HG02981 (cell line): Measurements from ENCODE around the gene IER2.
"Not testable (repeated sequence)": the region's sequence is repeated elsewhere in the genome, so short reads cannot be mapped to it uniquely, and the experiment has no call there.

Source experiments
- ATAC-seq: cut with Tn5 transposase; IDR thresholded peaks from one replicate; pipeline ENCODE4 v1.9.1; 2021; ENCODE audit warnings: mild to moderate bottlenecking, moderate library complexity; ENCODE audit not compliant: unreplicated experiment

Gene IER2

DNA sequence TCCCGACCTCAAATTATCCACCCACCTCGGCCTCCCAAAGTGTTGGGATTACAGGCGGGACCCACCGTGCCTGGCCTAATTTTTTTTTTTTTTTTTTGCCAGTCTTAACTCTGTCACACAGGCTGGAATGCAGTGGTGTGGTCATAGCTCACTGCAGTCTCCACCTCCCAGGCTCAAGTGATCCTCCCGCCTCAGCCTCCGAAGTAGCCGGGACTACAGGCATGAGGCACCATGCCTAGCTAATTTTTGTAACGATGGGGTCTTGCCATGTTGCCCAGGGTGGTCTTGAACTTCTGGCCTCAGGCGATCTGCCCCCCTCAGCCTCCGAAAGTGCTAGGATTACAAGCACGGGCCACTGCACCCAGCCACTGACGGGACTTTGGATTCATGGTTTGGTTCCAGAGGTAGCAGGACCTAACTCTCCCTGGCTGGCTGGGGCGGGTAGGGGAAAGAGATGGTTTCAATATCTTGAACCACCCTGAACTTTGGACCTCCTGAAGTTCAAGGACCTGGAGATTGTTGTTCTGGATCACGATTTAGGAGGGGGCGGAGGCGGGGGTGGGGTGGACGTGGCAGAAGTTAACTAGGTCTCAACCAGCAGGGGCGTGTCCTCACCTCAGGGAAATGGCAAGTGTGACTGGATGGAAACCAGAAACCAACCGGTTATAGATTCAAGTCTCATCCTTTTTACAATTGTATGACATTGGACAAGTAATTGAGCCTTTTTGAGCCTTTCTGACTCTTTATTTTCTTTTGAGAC lies 40.8 kb downstream of the IER2 start:
- ATAC-seq: no peak

DNA sequence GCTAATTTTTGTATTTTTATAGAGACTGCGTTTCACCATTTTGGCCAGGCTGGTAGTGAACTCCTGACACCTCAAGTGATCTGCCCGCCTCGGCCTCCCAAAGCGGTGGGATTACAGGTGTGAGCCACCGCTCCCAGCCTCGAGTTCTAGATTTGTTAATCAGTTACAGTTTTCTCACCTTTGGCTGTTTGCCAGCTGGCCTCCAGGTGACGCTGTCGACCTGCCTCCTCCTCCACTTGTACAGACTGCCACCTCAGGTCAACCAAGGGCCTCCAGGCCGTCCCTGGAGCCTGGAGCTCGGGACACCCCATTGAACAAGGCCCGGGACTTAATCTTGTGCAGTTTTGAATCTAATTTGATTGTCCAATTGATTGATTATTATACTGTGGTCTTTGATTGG lies 45.5 kb downstream of the IER2 start:
- no peak for ATAC-seq

- ATAC-seq: no peak
Measured at GRCh38 chr19:13198634-13199033, 48.4 kb downstream of the IER2 start.

DNA sequence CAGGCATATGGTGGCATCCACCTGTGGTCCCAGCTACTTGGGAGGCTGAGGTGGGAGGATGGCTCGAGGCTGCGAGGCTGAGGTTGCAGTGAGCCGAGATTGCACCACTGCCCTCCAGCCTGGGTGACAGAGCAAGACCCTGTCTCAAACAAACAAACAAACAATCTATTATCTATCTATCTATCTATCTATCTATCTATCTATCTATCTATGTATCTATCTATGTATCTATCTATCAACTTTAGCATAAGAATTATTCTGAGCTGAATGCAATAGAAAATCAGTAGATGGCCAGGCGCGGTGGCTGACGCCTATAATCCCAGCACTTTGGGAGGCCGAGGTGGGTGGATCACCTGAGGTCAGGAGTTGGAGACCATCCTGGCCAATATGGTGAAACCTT lies 51.9 kb downstream of the IER2 start:
- not testable (repeated sequence) for ATAC-seq
